GM12878 (cell line): Measurements from ENCODE around the gene PCDHGB5. TPM values are rescaled to one million over a fixed set of nuclear protein-coding genes. Genes with fewer than 3 reads are reported as not detected.

Experiments
- ATAC-seq: fragments of 200-7000 bp; cut with Tn5 transposase; 3 replicates; pipeline ENCODE4 v1.9.1; 2020; ENCODE audit warnings: mild to moderate bottlenecking, moderate library complexity
- BruUV-seq: library from RNA; stranded (reverse); fragments of 400-500 nt; replicated peaks from 2 replicates; lab custom pipeline; 2021; lab: Mats Ljungman, UMichigan
- CTCF ChIA-PET: fragments of 300-600 bp; sonication (Branson Sonifier 250); formaldehyde crosslinking; extraction: SDS; loops from one replicate; lab custom pipeline; 2021; ENCODE audit warnings: inconsistent platforms; lab: Yijun Ruan, JAX
- POLR2A ChIA-PET: fragments of 350-600 bp; formaldehyde crosslinking; extraction: SDS; loops from one replicate; lab custom pipeline; 2021; ENCODE audit warnings: inconsistent platforms; lab: Charles Lee
- RAD21 ChIA-PET: fragments of 300-600 bp; sonication (Branson Sonifier 250); formaldehyde crosslinking; loops from one replicate; lab custom pipeline; 2023; ENCODE audit warnings: antibody characterized with exemption; ENCODE audit not compliant: unreplicated experiment; lab: Charles Lee
- SMC1A ChIA-PET: fragments of 300-600 bp; sonication (Branson Sonifier 250); formaldehyde crosslinking; loops from one replicate; lab custom pipeline; 2023; ENCODE audit not compliant: unreplicated experiment, uncharacterized antibody; lab: Charles Lee
- DNase-seq: peaks from one replicate; pipeline ENCODE4 v3.0.0-alpha.2; 2011; ENCODE audit warnings: low read depth, low spot score
- FAIRE-seq: peaks from 3 replicates; lab custom pipeline; 2011; peaks lifted over from hg19 to GRCh38; lab: Jason Lieb, UNC
- H2AFZ ChIP-seq: 2 replicates; pipeline ENCODE4 v1.6.0; 2011; ENCODE audit warnings: low read depth, low read length, control low read depth; ENCODE audit not compliant: control insufficient read depth
- H3K27ac ChIP-seq: 2 replicates; pipeline ENCODE4 v1.5.1; 2011; ENCODE audit warnings: control low read depth; ENCODE audit not compliant: control insufficient read depth, insufficient read depth
- H3K27me3 ChIP-seq, 2 experiments: replicated peaks in 1 of 2; 2 replicates each; pipeline versions ENCODE4 v1.6.0 to v1.6.1; 2011; ENCODE audit warnings: low read length in 1 of 2; ENCODE audit not compliant: control insufficient read depth in 2 of 2, insufficient read depth in 2 of 2
- H3K36me3 ChIP-seq, 2 experiments: 2 replicates each; pipeline ENCODE4 v1.5.1; 2011; ENCODE audit warnings: low read length in 1 of 2; ENCODE audit not compliant: control insufficient read depth in 2 of 2, insufficient read depth in 2 of 2
- H3K4me1 ChIP-seq: 2 replicates; pipeline ENCODE4 v1.6.1; 2011; ENCODE audit warnings: mild to moderate bottlenecking, low read length, moderate library complexity, mixed read lengths; ENCODE audit not compliant: control insufficient read depth, insufficient read depth
- H3K4me2 ChIP-seq: 2 replicates; pipeline ENCODE4 v1.6.0; 2011; ENCODE audit warnings: control low read depth; ENCODE audit not compliant: control insufficient read depth, insufficient read depth
- H3K4me3 ChIP-seq: fragments of 200-600 bp; sonication (generic); 2 replicates; pipeline ENCODE4 v1.5.1; 2016
- H3K79me2 ChIP-seq: 2 replicates; pipeline ENCODE4 v1.6.0; 2011; ENCODE audit warnings: low read length; ENCODE audit not compliant: control insufficient read depth, insufficient read depth
- H3K9ac ChIP-seq: 2 replicates; pipeline ENCODE4 v1.8.0; 2011; ENCODE audit warnings: low read length, control low read depth, mixed read lengths; ENCODE audit not compliant: control insufficient read depth, insufficient read depth
- H3K9me3 ChIP-seq: replicated peaks from 3 replicates; pipeline ENCODE4 v1.5.1; 2011; ENCODE audit warnings: mild to moderate bottlenecking, low read length; ENCODE audit not compliant: control insufficient read depth, insufficient read depth
- H4K20me1 ChIP-seq: 2 replicates; pipeline ENCODE4 v1.6.0; 2011; ENCODE audit not compliant: control insufficient read depth, insufficient read depth
- ATF7 ChIP-seq: fragments of 450-650 bp; IDR thresholded peaks from 2 replicates; pipeline ENCODE4 v1.6.1; 2016; ENCODE audit warnings: low read depth, mild to moderate bottlenecking
- CBX3 ChIP-seq: fragments of 200-600 bp; sonication (generic); IDR thresholded peaks from 2 replicates; pipeline ENCODE4 v1.6.1; 2016; ENCODE audit warnings: low read depth, borderline replicate concordance
- CBX5 ChIP-seq: sonication (generic); IDR thresholded peaks from 2 replicates; pipeline ENCODE4 v1.6.1; 2016; ENCODE audit warnings: low read depth, moderate library complexity, mild to moderate bottlenecking, inconsistent platforms
- E2F4 ChIP-seq: IDR thresholded peaks from 2 replicates; pipeline ENCODE4 v1.6.1; 2012; ENCODE audit warnings: low read depth, low read length, improper control_type of control experiment
- FOXM1 ChIP-seq: IDR thresholded peaks from 2 replicates; pipeline ENCODE4 v1.6.1; 2012; ENCODE audit warnings: low read depth, mild to moderate bottlenecking, inconsistent platforms, low read length, moderate library complexity
- HSF1 ChIP-seq: fragments of 150-350 bp; IDR thresholded peaks from 2 replicates; pipeline ENCODE4 v1.6.1; 2014; ENCODE audit warnings: mild to moderate bottlenecking, low read depth, low read length
- KAT2A ChIP-seq: conservative IDR thresholded peaks from 2 replicates; pipeline ENCODE4 v1.6.1; 2011; ENCODE audit warnings: low read depth, low read length; ENCODE audit not compliant: control insufficient read depth
- MEF2A ChIP-seq: IDR thresholded peaks from 2 replicates; pipeline ENCODE4 v1.6.1; 2011; ENCODE audit warnings: low read depth, mild to moderate bottlenecking, low read length, moderate library complexity; ENCODE audit not compliant: insufficient read depth
- MLLT1 ChIP-seq: fragments of 450-650 bp; IDR thresholded peaks from 2 replicates; pipeline ENCODE4 v1.6.1; 2016; ENCODE audit warnings: mild to moderate bottlenecking
- MTA2 ChIP-seq: fragments of 450-650 bp; IDR thresholded peaks from 2 replicates; pipeline ENCODE4 v1.6.1; 2016; ENCODE audit warnings: low read depth, mild to moderate bottlenecking, moderate library complexity
- MYC ChIP-seq: IDR thresholded peaks from 2 replicates; pipeline ENCODE4 v1.6.1; 2011; ENCODE audit warnings: mild to moderate bottlenecking, low read length, moderate library complexity, inconsistent platforms; ENCODE audit not compliant: insufficient read depth, insufficient replicate concordance, insufficient read length, severe bottlenecking
- NR2C1 ChIP-seq: fragments of 450-650 bp; IDR thresholded peaks from 2 replicates; pipeline ENCODE4 v1.6.1; 2017; ENCODE audit warnings: antibody characterized with exemption, mild to moderate bottlenecking, moderate library complexity
- POLR2AphosphoS5 ChIP-seq: IDR thresholded peaks from 2 replicates; pipeline ENCODE4 v1.6.1; 2011; ENCODE audit warnings: mild to moderate bottlenecking, low read length, inconsistent platforms
- SMARCA5 ChIP-seq: fragments of 450-650 bp; IDR thresholded peaks from 2 replicates; pipeline ENCODE4 v1.6.1; 2017; ENCODE audit warnings: mild to moderate bottlenecking
- ZNF622 ChIP-seq: fragments of 450-650 bp; IDR thresholded peaks from 2 replicates; pipeline ENCODE4 v1.6.1; 2017; ENCODE audit warnings: mild to moderate bottlenecking, inconsistent platforms
- WGBS: methylation state at CpG from one replicate; pipeline ENCODE4 v1.1.6; 2016; ENCODE audit warnings: low lambda C conversion rate; ENCODE audit not compliant: insufficient replicate concordance, insufficient coverage; ENCODE audit errors: missing lambda C conversion rate; 5-methylcytosine and 5-hydroxymethylcytosine counted together
- in situ Hi-C: fragments of 300-500 bp; cut with MboI; formaldehyde crosslinking; loops from 9 replicates; pipeline ENCODE4 v1.14.3; 2018; ENCODE audit warnings: mixed read lengths
- intact Hi-C: fragments of 100-400 bp; cut with micrococcal nuclease; formaldehyde crosslinking; loops from one replicate; pipeline ENCODE4 v1.14.2; 2022; ENCODE audit not compliant: unreplicated experiment
- polyA plus RNA-seq, 11 experiments: library from polyadenylated mRNA; depleted of rRNA in 4 of 11; unstranded in 6 of 11; stranded (reverse) in 5 of 11; fragments of >200 nt; fragmentation: Nextera tagmentation in 4 of 11; fragmentation: Illumina TruSeq in 1 of 11; extraction: Ambion mirVana in 4 of 11; extraction: Trizol in 1 of 11; gene quantifications; 1 replicate in 1 of 11; 2 replicates in 10 of 11; pipeline versions ENCODE4 v1.2.1 to v1.2.3, GENCODE V29; 2011 to 2016; ENCODE audit warnings: inconsistent platforms in 2 of 11, missing spikeins in 2 of 11, low read depth in 1 of 11
- total RNA-seq, 4 experiments: library from RNA; depleted of rRNA in 3 of 4; stranded (reverse); fragments of >200 nt in 3 of 4; fragmentation: Illumina TruSeq in 1 of 4; extraction: Trizol in 1 of 4; gene quantifications; 2 replicates each; pipeline versions ENCODE4 v1.2.1 to v1.2.3, GENCODE V29; 2013 to 2021

Gene PCDHGB5
- total and polyA plus RNA-seq, 10 of the 15 experiments (the other 5 are each of a cell fraction or from before 2014, with no cell fraction given): 0.02 to 2.3 (median 1.3) TPM; not detected in 1

- SMC1A ChIA-PET: no interaction called here
Observed at GRCh38 chr5:141383345-141383744, 14.4 kb upstream of the PCDHGB5 start.

More at GRCh38 chr5:141383345-141383744, 14.4 kb upstream of the PCDHGB5 start:
- no peak overlapping the region for H3K27ac ChIP-seq
- no peak overlapping the region for H3K9ac ChIP-seq
- peaks cover 2% of the 10 kb centered on the region; the same call in 1 of the 3 replicates for H3K9me3 ChIP-seq
- H3K4me1 ChIP-seq: no peaks in the 10 kb centered on the region
- 27% methylated on average over 21 of the region's 21 CpGs for WGBS
- CTCF ChIA-PET: interaction anchor here (0.8 to 1.5 kb wide), 2 partner anchors 8 to 175 kb away, joined by 3 read pairs; no protein-coding TSS in a partner anchor
- POLR2A ChIA-PET: no interaction called here
- ATAC-seq (no peak), DNase-seq (no peak), FAIRE-seq (no peak)
- intact Hi-C loops (no loop called here), in situ Hi-C loops (no loop called here)
- no TSS peak for BruUV-seq
- H2AFZ ChIP-seq: no peak overlapping the region
- no peak overlapping the region for H3K4me3 ChIP-seq
- H3K27me3 ChIP-seq: no peaks in the 10 kb centered on the region
- TF ChIP-seq MTA2: no peak
- no peak for TF ChIP-seq SMARCA5
- TF ChIP-seq ATF7: no peak
- TF ChIP-seq POLR2AphosphoS5: no peak
- TF ChIP-seq MYC: no peak
- no peak for TF ChIP-seq MEF2A
- no peak for TF ChIP-seq MLLT1
- TF ChIP-seq HSF1: no peak
- no peak for TF ChIP-seq KAT2A
- no peak for TF ChIP-seq CBX5
- TF ChIP-seq CBX3: no peak
- no peak for TF ChIP-seq NR2C1
- no peak for TF ChIP-seq ZNF622
- no peak for TF ChIP-seq E2F4
- no peak for TF ChIP-seq FOXM1
- no peaks in the 10 kb centered on the region for H4K20me1 ChIP-seq
- H3K79me2 ChIP-seq: no peaks in the 10 kb centered on the region
- no peaks in the 10 kb centered on the region for H3K36me3 ChIP-seq
- no peak overlapping the region for H3K4me2 ChIP-seq
- RAD21 ChIA-PET: no interaction called here
